Neural cell (in vitro differentiated cells): ENCODE data around the gene LHPP. TPM values are rescaled to one million over a fixed set of nuclear protein-coding genes. Genes with fewer than 3 reads are reported as not detected.

Experiments used
- H2AFZ ChIP-seq: fragments of 200-600, 300-800 bp; sonication (generic), shearing (Covaris generic); 2 replicates; pipeline ENCODE4 v1.6.0; 2014; ENCODE audit warnings: low read depth, mild to moderate bottlenecking, antibody characterized with exemption, low read length, moderate library complexity
- H3F3A ChIP-seq: fragments of 200-600 bp; shearing (Covaris generic); 2 replicates; pipeline ENCODE4 v1.6.1; 2016; ENCODE audit warnings: mild to moderate bottlenecking, moderate library complexity, mixed read lengths, antibody characterized with exemption, low read length; ENCODE audit not compliant: insufficient read depth, poor library complexity, severe bottlenecking
- H3K27ac ChIP-seq: fragments of 200-600, 300-800 bp; sonication (generic), shearing (Covaris generic); 2 replicates; pipeline ENCODE4 v1.5.1; 2014; ENCODE audit warnings: mild to moderate bottlenecking, low read length, moderate library complexity
- H3K27me3 ChIP-seq: fragments of 300-800, 200-600 bp; sonication (generic), shearing (Covaris generic); 2 replicates; pipeline ENCODE4 v1.6.0; 2014; ENCODE audit warnings: mild to moderate bottlenecking, low read depth, low read length, moderate library complexity; ENCODE audit not compliant: insufficient read depth
- H3K36me3 ChIP-seq: fragments of 300-800, 200-600 bp; sonication (generic), shearing (Covaris generic); 2 replicates; pipeline ENCODE4 v1.5.1; 2014; ENCODE audit warnings: mild to moderate bottlenecking, antibody characterized with exemption, low read length, moderate library complexity; ENCODE audit not compliant: insufficient read depth
- H3K4me2 ChIP-seq: fragments of 300-800, 200-600 bp; sonication (generic), shearing (Covaris generic); 2 replicates; pipeline ENCODE4 v1.6.0; 2014; ENCODE audit warnings: mild to moderate bottlenecking, low read length
- H3K4me3 ChIP-seq: fragments of 300-800, 200-600 bp; sonication (generic), shearing (Covaris generic); 2 replicates; pipeline ENCODE4 v1.5.1; 2014; ENCODE audit warnings: mild to moderate bottlenecking, low read length, moderate library complexity
- H3K79me2 ChIP-seq: fragments of 200-600 bp; shearing (Covaris generic); replicated peaks from 2 replicates; pipeline ENCODE4 v1.6.0; 2014; ENCODE audit warnings: mild to moderate bottlenecking, low read length, moderate library complexity; ENCODE audit not compliant: insufficient read depth
- H3K9ac ChIP-seq: fragments of 300-800, 200-600 bp; sonication (generic), shearing (Covaris generic); 2 replicates; pipeline ENCODE4 v1.6.1; 2016; ENCODE audit warnings: mild to moderate bottlenecking, low read length, mixed read lengths
- H3K9me2 ChIP-seq: fragments of 200-600 bp; shearing (Covaris generic); 2 replicates; pipeline ENCODE4 v1.6.1; 2016; ENCODE audit warnings: mild to moderate bottlenecking, low read length, mixed read lengths; ENCODE audit not compliant: insufficient read depth
- H3K9me3 ChIP-seq: fragments of 200-600, 300-800 bp; sonication (generic), shearing (Covaris generic); 2 replicates; pipeline ENCODE4 v1.6.1; 2016; ENCODE audit warnings: mild to moderate bottlenecking, mixed run types, low read length, moderate library complexity, mixed read lengths
- H4K20me1 ChIP-seq: fragments of 200-600 bp; shearing (Covaris generic); 2 replicates; pipeline ENCODE4 v1.6.1; 2016; ENCODE audit warnings: mild to moderate bottlenecking, mixed run types; ENCODE audit not compliant: insufficient read depth
- CTCF ChIP-seq: fragments of 450-650 bp; IDR thresholded peaks from 2 replicates; pipeline ENCODE4 v1.5.1; 2014; ENCODE audit warnings: antibody characterized with exemption, mild to moderate bottlenecking, moderate library complexity; ENCODE audit not compliant: poor library complexity, severe bottlenecking
- EP300 ChIP-seq: fragments of 450-650 bp; conservative IDR thresholded peaks from 2 replicates; pipeline ENCODE4 v1.6.1; 2014; ENCODE audit warnings: antibody characterized with exemption, mild to moderate bottlenecking, moderate library complexity; ENCODE audit not compliant: poor library complexity, severe bottlenecking
- EZH2 ChIP-seq: fragments of 200-600, 300-800 bp; shearing (Covaris generic), sonication (generic); IDR thresholded peaks from 2 replicates; pipeline ENCODE4 v1.6.1; 2014; ENCODE audit warnings: antibody characterized with exemption, low read length, borderline replicate concordance, mild to moderate bottlenecking; ENCODE audit not compliant: insufficient read depth, poor library complexity, severe bottlenecking
- MXI1 ChIP-seq: fragments of 450-650 bp; conservative IDR thresholded peaks from 2 replicates; pipeline ENCODE4 v1.6.1; 2014; ENCODE audit warnings: antibody characterized with exemption, mild to moderate bottlenecking; ENCODE audit not compliant: poor library complexity, severe bottlenecking
- POLR2AphosphoS5 ChIP-seq: IDR thresholded peaks from 2 replicates; pipeline ENCODE4 v1.6.1; 2012
- RAD21 ChIP-seq: fragments of 450-650 bp; conservative IDR thresholded peaks from 2 replicates; pipeline ENCODE4 v1.6.1; 2014; ENCODE audit warnings: antibody characterized with exemption, mild to moderate bottlenecking, moderate library complexity
- REST ChIP-seq: IDR thresholded peaks from 2 replicates; pipeline ENCODE4 v1.6.1; 2012; ENCODE audit warnings: borderline replicate concordance
- SMC3 ChIP-seq: fragments of 450-650 bp; conservative IDR thresholded peaks from 2 replicates; pipeline ENCODE4 v1.6.1; 2014; ENCODE audit warnings: antibody characterized with exemption, mild to moderate bottlenecking, moderate library complexity; ENCODE audit not compliant: poor library complexity
- TAF1 ChIP-seq: IDR thresholded peaks from 2 replicates; pipeline ENCODE4 v1.6.1; 2012; ENCODE audit warnings: low read depth
- polyA plus RNA-seq: library from polyadenylated mRNA; depleted of rRNA; stranded (reverse); fragments of >200 nt; gene quantifications from 2 replicates; pipeline ENCODE4 v1.2.3, GENCODE V29; 2014

Gene LHPP
- polyA plus RNA-seq, 1 donor from 2014 or later = 16.0 TPM

GRCh38 chr10:124566222-124566888 is 104.7 kb downstream of the LHPP start:
- Histone ChIP-seq H3K9ac (no peak overlapping the region), H3K9me3 (no peaks in the 10 kb centered on the region), H2AFZ (no peak overlapping the region), H3F3A (no peaks in the 10 kb centered on the region), H3K9me2 (no peaks in the 10 kb centered on the region), H3K4me2 (no peak overlapping the region), H4K20me1 (no peaks in the 10 kb centered on the region), H3K27ac (no peak overlapping the region), H3K27me3 (no peaks in the 10 kb centered on the region), H3K36me3 (no peaks in the 10 kb centered on the region), H3K79me2 (no peaks in the 10 kb centered on the region), H3K4me3 (no peak overlapping the region)
- TF ChIP-seq TAF1 (no peak), RAD21 (no peak), CTCF (no peak), POLR2AphosphoS5 (no peak), EZH2 (no peak), EP300 (no peak), REST (no peak), SMC3 (no peak), MXI1 (no peak)

- H2AFZ ChIP-seq = no peak overlapping the region
- H3K36me3 ChIP-seq = no peaks in the 10 kb centered on the region
- H3K79me2 ChIP-seq = no peaks in the 10 kb centered on the region
- H3K27me3 ChIP-seq = no peaks in the 10 kb centered on the region
- H3K9ac ChIP-seq = no peak overlapping the region
- no peaks in the 10 kb centered on the region for H3K9me2 ChIP-seq
- H3K9me3 ChIP-seq = no peaks in the 10 kb centered on the region
- no peak overlapping the region for H3K4me3 ChIP-seq
- H3F3A ChIP-seq = no peaks in the 10 kb centered on the region
- H3K27ac ChIP-seq = no peak overlapping the region
- no peak for TF ChIP-seq SMC3
- H3K4me2 ChIP-seq = no peak overlapping the region
- H4K20me1 ChIP-seq = no peaks in the 10 kb centered on the region
Observed at GRCh38 chr10:124566981-124567835, 105.6 kb downstream of the LHPP start.
